Fibroblast of skin of right quadriceps (primary cell): Measurements from ENCODE around the gene RORC.

Source experiments
- DNase-seq: peaks from one replicate; pipeline ENCODE4 v3.0.0-alpha.2; 2013

RORC gene

GRCh38 chr1:151847867-151848596, 16.4 kb upstream of the RORC start:
- DNase-seq = no peak

GRCh38 chr1:151846686-151847237, 15.2 kb upstream of the RORC start:
- no peak for DNase-seq

- peak; percentile 46 for DNase-seq
Observed at GRCh38 chr1:151846062-151846568, 14.5 kb upstream of the RORC start.

GRCh38 chr1:151843398-151843797, 11.8 kb upstream of the RORC start:
- DNase-seq = no peak

GRCh38 chr1:151841141-151841540, 9.5 kb upstream of the RORC start:
- peak; percentile 21 for DNase-seq

- no peak for DNase-seq
Observed at GRCh38 chr1:151840421-151840820, 8.8 kb upstream of the RORC start.

- DNase-seq = no peak
Observed at GRCh38 chr1:151839457-151840403, 8.1 kb upstream of the RORC start, which contains the start of gene C2CD4D. Gene C2CD4D, minus strand, starts transcription at chr1:151839820. Its CDS starts 831 bp downstream, at chr1:151838989.

- no peak for DNase-seq
Observed at GRCh38 chr1:151839082-151839412, 7.4 kb upstream of the RORC start.

GRCh38 chr1:151838222-151839081, 6.8 kb upstream of the RORC start:
- no peak for DNase-seq

GRCh38 chr1:151837884-151838221, 6.3 kb upstream of the RORC start:
- DNase-seq = no peak

GRCh38 chr1:151837197-151837596, 5.6 kb upstream of the RORC start:
- DNase-seq = no peak

- no peak for DNase-seq
Observed at GRCh38 chr1:151835596-151835995, 4.0 kb upstream of the RORC start.

- no peak for DNase-seq
Observed at GRCh38 chr1:151834239-151834638, 2.6 kb upstream of the RORC start.

- DNase-seq = no peak
Observed at GRCh38 chr1:151833172-151833900, 1.7 kb upstream of the RORC start.

GRCh38 chr1:151832318-151832980, 847 bp upstream of the RORC start:
- DNase-seq = no peak

GRCh38 chr1:151831256-151831591, 378 bp downstream of the RORC start:
- DNase-seq = no peak

GRCh38 chr1:151830055-151830454, 1.5 kb downstream of the RORC start:
- no peak for DNase-seq

GRCh38 chr1:151829352-151830046, 2.1 kb downstream of the RORC start:
- DNase-seq = no peak

- DNase-seq = peak; percentile 17
Observed at GRCh38 chr1:151828921-151829320, 2.7 kb downstream of the RORC start.

- DNase-seq = no peak
Observed at GRCh38 chr1:151827853-151828252, 3.7 kb downstream of the RORC start.
